Liver (tissue), 3 donors: ENCODE results near the gene FITM1.

Experiments used
- CTCF ChIP-seq: fragments of 150-350 bp; IDR thresholded peaks from 2 replicates; pipeline ENCODE4 v1.5.1; 2017; ENCODE audit warnings: improper control_type of control experiment, low read depth, low read length; ENCODE audit not compliant: missing input control
- EGR1 ChIP-seq, 2 donors: IDR thresholded peaks; 2 replicates each; pipeline ENCODE4 v1.6.1; 2016 to 2018; ENCODE audit warnings: antibody characterized with exemption in 2 of 2, low read depth in 2 of 2
- FOXA1 ChIP-seq: IDR thresholded peaks from 2 replicates; pipeline ENCODE4 v1.6.1; 2016; ENCODE audit warnings: antibody characterized with exemption
- GABPA ChIP-seq, 2 donors: IDR thresholded peaks in 1 of 2; conservative IDR thresholded peaks in 1 of 2; 2 replicates each; pipeline ENCODE4 v1.6.1; 2016; ENCODE audit warnings: antibody characterized with exemption in 2 of 2, mild to moderate bottlenecking in 1 of 2, moderate library complexity in 1 of 2
- REST ChIP-seq: IDR thresholded peaks from 2 replicates; pipeline ENCODE4 v1.6.1; 2016; ENCODE audit warnings: antibody characterized with exemption, mild to moderate bottlenecking
- RXRA ChIP-seq, 2 donors: IDR thresholded peaks; 2 replicates each; pipeline ENCODE4 v1.6.1; 2017 to 2018; ENCODE audit warnings: antibody characterized with exemption in 2 of 2, mild to moderate bottlenecking in 1 of 2
- SP1 ChIP-seq: IDR thresholded peaks from 2 replicates; pipeline ENCODE4 v1.6.1; 2018; ENCODE audit warnings: antibody characterized with exemption, mild to moderate bottlenecking
- TAF1 ChIP-seq: conservative IDR thresholded peaks from 2 replicates; pipeline ENCODE4 v1.6.1; 2016; ENCODE audit warnings: antibody characterized with exemption, mild to moderate bottlenecking
- donor health status: healthy.
- donor health status: healthy.

- TF ChIP-seq CTCF = no peak
- TF ChIP-seq TAF1 = no peak
- no peak for TF ChIP-seq REST
- TF ChIP-seq GABPA (IDR thresholded peaks at IDR 0.05 in 1 of 2, conservative IDR thresholded peaks at IDR 0.05 in 1 of 2) = no peak
- TF ChIP-seq RXRA (IDR thresholded peaks at IDR 0.05) = peak; percentile 38 to 63
- TF ChIP-seq FOXA1 = peak; percentile 39
- no peak for TF ChIP-seq EGR1 (IDR thresholded peaks at IDR 0.05; ENCODE audit: low read depth in 2 of 2)
- TF ChIP-seq SP1 = peak; percentile 59
Measured at GRCh38 chr14:24146453-24146977, 16.1 kb downstream of the FITM1 start, which contains the start of gene PSME2.
